ENCODE results near the gene MLANA. TPM values are rescaled to one million over a fixed set of nuclear protein-coding genes. Genes with fewer than 3 reads are reported as not detected.

MLANA gene
- total and polyA plus RNA-seq, 2 experiments from 2014 or later = not detected

DNA sequence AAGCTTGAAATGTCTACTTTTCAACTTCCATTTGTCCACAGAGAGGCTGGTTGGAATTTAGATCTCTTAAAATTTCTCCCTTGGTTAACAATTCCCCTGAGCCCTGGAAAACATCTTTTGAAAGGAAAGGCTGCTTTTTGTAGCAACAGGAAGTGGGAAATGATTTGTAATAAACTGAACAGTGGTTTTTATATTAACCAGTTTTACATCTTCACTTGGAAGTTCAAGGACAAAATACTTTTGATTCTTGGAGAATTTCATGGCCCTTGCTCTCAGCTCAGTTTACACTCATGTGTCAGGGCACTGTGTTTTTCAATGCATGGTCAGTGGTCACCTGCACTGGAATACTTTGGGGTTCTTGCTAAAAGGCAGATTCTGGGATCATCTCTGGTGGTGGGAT, 9.9 kb downstream of the MLANA start:
- no peak overlapping the region for H2AFZ ChIP-seq
- no peaks in the 10 kb centered on the region for H3K9me2 ChIP-seq (replicated peaks; ENCODE audit: insufficient read depth)
- H3K4me1 ChIP-seq (ENCODE audit: insufficient read depth) = no peaks in the 10 kb centered on the region
- DNase-seq (ENCODE audit: low spot score) = no peak
- H3K36me3 ChIP-seq (replicated peaks; ENCODE audit: insufficient read depth, low read depth) = no peaks in the 10 kb centered on the region
- H3K4me3 ChIP-seq = no peak overlapping the region
- no peaks in the 10 kb centered on the region for H3K27me3 ChIP-seq
- TF ChIP-seq EZH2 (IDR thresholded peaks at IDR 0.05; ENCODE audit: borderline replicate concordance) = no peak
- TF ChIP-seq, protein P1, sequence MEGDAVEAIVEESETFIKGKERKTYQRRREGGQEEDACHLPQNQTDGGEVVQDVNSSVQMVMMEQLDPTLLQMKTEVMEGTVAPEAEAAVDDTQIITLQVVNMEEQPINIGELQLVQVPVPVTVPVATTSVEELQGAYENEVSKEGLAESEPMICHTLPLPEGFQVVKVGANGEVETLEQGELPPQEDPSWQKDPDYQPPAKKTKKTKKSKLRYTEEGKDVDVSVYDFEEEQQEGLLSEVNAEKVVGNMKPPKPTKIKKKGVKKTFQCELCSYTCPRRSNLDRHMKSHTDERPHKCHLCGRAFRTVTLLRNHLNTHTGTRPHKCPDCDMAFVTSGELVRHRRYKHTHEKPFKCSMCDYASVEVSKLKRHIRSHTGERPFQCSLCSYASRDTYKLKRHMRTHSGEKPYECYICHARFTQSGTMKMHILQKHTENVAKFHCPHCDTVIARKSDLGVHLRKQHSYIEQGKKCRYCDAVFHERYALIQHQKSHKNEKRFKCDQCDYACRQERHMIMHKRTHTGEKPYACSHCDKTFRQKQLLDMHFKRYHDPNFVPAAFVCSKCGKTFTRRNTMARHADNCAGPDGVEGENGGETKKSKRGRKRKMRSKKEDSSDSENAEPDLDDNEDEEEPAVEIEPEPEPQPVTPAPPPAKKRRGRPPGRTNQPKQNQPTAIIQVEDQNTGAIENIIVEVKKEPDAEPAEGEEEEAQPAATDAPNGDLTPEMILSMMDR (IDR thresholded peaks at IDR 0.05; ENCODE audit: poor library complexity) = no peak
- no peak for TF ChIP-seq EZH2phosphoT487 (IDR thresholded peaks at IDR 0.05; ENCODE audit: low read depth, severe bottlenecking, unreplicated experiment)
- H3K27ac ChIP-seq = no peak overlapping the region
- H3K79me2 ChIP-seq = no peaks in the 10 kb centered on the region
- H3K4me2 ChIP-seq = no peak overlapping the region
- no peaks in the 10 kb centered on the region for H3K9me3 ChIP-seq (ENCODE audit: low read depth)
- no peaks in the 10 kb centered on the region for H4K20me1 ChIP-seq (ENCODE audit: insufficient read depth, poor library complexity, severe bottlenecking)

DNA sequence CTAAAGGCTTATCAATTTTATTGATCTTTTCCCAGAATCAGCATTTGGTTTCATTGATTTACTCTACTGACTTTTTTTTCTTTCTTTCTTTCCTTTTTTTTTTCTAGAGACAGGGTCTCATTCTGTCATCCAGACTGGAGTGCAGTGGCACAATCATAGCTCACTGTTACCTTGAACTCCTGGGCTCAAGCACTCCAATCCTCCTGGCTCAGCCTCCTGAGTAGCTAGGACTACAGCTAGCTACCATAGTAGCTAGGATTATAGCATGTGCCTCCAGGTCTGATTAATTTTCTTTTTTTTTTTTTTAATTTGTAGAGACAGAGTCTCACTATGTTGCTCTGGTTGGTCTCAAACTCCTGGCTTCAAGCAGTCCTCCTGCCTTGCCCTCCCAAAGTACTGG, 11.7 kb downstream of the MLANA start:
- Histone ChIP-seq H3K4me2 (no peak overlapping the region), H3K79me2 (no peaks in the 10 kb centered on the region), H3K9me3 (ENCODE audit: low read depth) (no peaks in the 10 kb centered on the region), H4K20me1 (ENCODE audit: insufficient read depth, poor library complexity, severe bottlenecking) (no peaks in the 10 kb centered on the region), H3K27me3 (no peaks in the 10 kb centered on the region), H2AFZ (no peak overlapping the region), H3K36me3 (replicated peaks; ENCODE audit: insufficient read depth, low read depth) (no peaks in the 10 kb centered on the region), H3K9me2 (replicated peaks; ENCODE audit: insufficient read depth) (no peaks in the 10 kb centered on the region), H3K27ac (no peak overlapping the region), H3K4me1 (ENCODE audit: insufficient read depth) (no peaks in the 10 kb centered on the region), H3K4me3 (no peak overlapping the region)
- no peak for DNase-seq (ENCODE audit: low spot score)
- TF ChIP-seq EZH2phosphoT487 (IDR thresholded peaks at IDR 0.05; ENCODE audit: low read depth, severe bottlenecking, unreplicated experiment) = no peak
- TF ChIP-seq, protein P1 (IDR thresholded peaks at IDR 0.05; ENCODE audit: poor library complexity) = no peak
- TF ChIP-seq EZH2 (IDR thresholded peaks at IDR 0.05; ENCODE audit: borderline replicate concordance) = no peak

DNA sequence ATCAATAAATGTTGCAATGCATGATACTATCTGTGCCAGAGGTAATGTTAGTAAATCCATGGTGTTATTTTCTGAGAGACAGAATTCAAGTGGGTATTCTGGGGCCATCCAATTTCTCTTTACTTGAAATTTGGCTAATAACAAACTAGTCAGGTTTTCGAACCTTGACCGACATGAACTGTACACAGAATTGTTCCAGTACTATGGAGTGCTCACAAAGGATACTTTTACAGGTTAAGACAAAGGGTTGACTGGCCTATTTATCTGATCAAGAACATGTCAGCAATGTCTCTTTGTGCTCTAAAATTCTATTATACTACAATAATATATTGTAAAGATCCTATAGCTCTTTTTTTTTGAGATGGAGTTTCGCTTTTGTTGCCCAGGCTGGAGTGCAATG, 18.2 kb downstream of the MLANA start:
- no peak overlapping the region for H2AFZ ChIP-seq
- no peaks in the 10 kb centered on the region for H3K9me2 ChIP-seq (replicated peaks; ENCODE audit: insufficient read depth)
- H3K27me3 ChIP-seq = no peaks in the 10 kb centered on the region
- no peaks in the 10 kb centered on the region for H3K79me2 ChIP-seq
- DNase-seq (ENCODE audit: low spot score) = no peak
- no peak overlapping the region for H3K4me2 ChIP-seq
- no peaks in the 10 kb centered on the region for H3K36me3 ChIP-seq (replicated peaks; ENCODE audit: insufficient read depth, low read depth)
- H3K4me3 ChIP-seq = no peak overlapping the region
- no peak overlapping the region for H3K27ac ChIP-seq
- no peaks in the 10 kb centered on the region for H3K4me1 ChIP-seq (ENCODE audit: insufficient read depth)
- TF ChIP-seq, protein P1 (IDR thresholded peaks at IDR 0.05; ENCODE audit: poor library complexity) = no peak
- TF ChIP-seq EZH2phosphoT487 (IDR thresholded peaks at IDR 0.05; ENCODE audit: low read depth, severe bottlenecking, unreplicated experiment) = no peak
- TF ChIP-seq EZH2 (IDR thresholded peaks at IDR 0.05; ENCODE audit: borderline replicate concordance) = no peak
- no peaks in the 10 kb centered on the region for H3K9me3 ChIP-seq (ENCODE audit: low read depth)
- H4K20me1 ChIP-seq (ENCODE audit: insufficient read depth, poor library complexity, severe bottlenecking) = no peaks in the 10 kb centered on the region
- WGBS (ENCODE audit: low lambda C conversion rate, missing lambda C conversion rate) = 100% methylated on average over 3 of the region's 3 CpGs

DNA sequence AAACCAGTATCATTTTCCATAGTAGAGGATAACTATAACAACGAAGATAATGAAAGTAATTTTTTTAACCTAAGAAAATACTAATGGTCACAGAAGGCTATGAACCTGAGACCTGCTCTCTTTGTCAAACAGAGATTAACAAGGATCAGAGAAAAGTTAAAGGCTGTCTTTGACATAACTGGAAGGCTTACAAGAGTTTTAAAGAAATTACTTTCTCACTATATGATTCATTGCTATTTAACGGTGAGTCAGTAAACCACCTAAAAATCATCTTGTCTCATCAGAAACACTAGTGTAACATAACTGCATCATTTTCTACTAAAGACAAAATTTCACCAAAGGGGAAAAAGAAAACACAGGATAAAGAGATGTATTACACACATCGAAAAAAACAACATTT, 19.3 kb downstream of the MLANA start:
- Histone ChIP-seq H4K20me1 (ENCODE audit: insufficient read depth, poor library complexity, severe bottlenecking) (no peaks in the 10 kb centered on the region), H3K9me2 (replicated peaks; ENCODE audit: insufficient read depth) (no peaks in the 10 kb centered on the region), H3K27ac (no peak overlapping the region), H3K36me3 (replicated peaks; ENCODE audit: insufficient read depth, low read depth) (no peaks in the 10 kb centered on the region), H3K79me2 (no peaks in the 10 kb centered on the region), H2AFZ (no peak overlapping the region), H3K27me3 (no peaks in the 10 kb centered on the region), H3K9me3 (ENCODE audit: low read depth) (no peaks in the 10 kb centered on the region), H3K4me3 (no peak overlapping the region), H3K4me2 (no peak overlapping the region), H3K4me1 (ENCODE audit: insufficient read depth) (no peaks in the 10 kb centered on the region)
- no peak for TF ChIP-seq EZH2 (IDR thresholded peaks at IDR 0.05; ENCODE audit: borderline replicate concordance)
- TF ChIP-seq EZH2phosphoT487 (IDR thresholded peaks at IDR 0.05; ENCODE audit: low read depth, severe bottlenecking, unreplicated experiment) = no peak
- TF ChIP-seq, protein P1 (IDR thresholded peaks at IDR 0.05; ENCODE audit: poor library complexity) = no peak
- no peak for DNase-seq (ENCODE audit: low spot score)
- WGBS (ENCODE audit: low lambda C conversion rate, missing lambda C conversion rate) = 84% methylated on average over 3 of the region's 3 CpGs
